ENCODE results near the gene NAV3.

GRCh38 chr12:78185651-78186050 lies 355.0 kb downstream of the NAV3 start:
- TF ChIP-seq CTCF (conservative IDR thresholded peaks at IDR 0.05; ENCODE audit: low read depth in 2 of 2) (no peak), EZH2 (IDR thresholded peaks at IDR 0.05; ENCODE audit: low read depth, unreplicated experiment) (no peak)
